ENCODE measurements around the gene CDHR3. TPM values are rescaled to one million over a fixed set of nuclear protein-coding genes. Genes with fewer than 3 reads are reported as not detected.

The CDHR3 gene
- total RNA-seq, 1 experiment from 2014 or later: 19.1 TPM

- Mint-ChIP-seq H3K9me3 (peaks cover 5% of the 10 kb centered on the region; the same call in 1 of the 2 replicates), H3K27me3 (ENCODE audit: low read depth) (no peaks in the 10 kb centered on the region), H3K4me3 (no peak overlapping the region), H3K4me1 (no peaks in the 10 kb centered on the region), H3K27ac (no peak overlapping the region), H3K36me3 (no peaks in the 10 kb centered on the region)
- TF ChIP-seq ATF2 (CRISPR knock-in tag; IDR thresholded peaks at IDR 0.05; ENCODE audit: borderline replicate concordance, low read depth): no peak
- no peak for TF ChIP-seq FOXP4 (CRISPR knock-in tag; IDR thresholded peaks at IDR 0.05)
- no peak for TF ChIP-seq GABPB1 (CRISPR knock-in tag; IDR thresholded peaks at IDR 0.05)
- no peak for TF ChIP-seq JUN (CRISPR knock-in tag; IDR thresholded peaks at IDR 0.05)
- DNase-seq (ENCODE audit: low spot score) (no peak), ATAC-seq (no peak; the same call in 1 of the 2 replicates)
- ChIA-PET CTCF (interaction anchor here (1.4 kb wide), 1 partner anchor 30 kb away, joined by 4 read pairs; no protein-coding TSS in a partner anchor), POLR2A (interaction anchor here (0.7 kb wide), 1 partner anchor 188 kb away, joined by 6 read pairs; no protein-coding TSS in a partner anchor)
These were observed 117.4 kb downstream of the CDHR3 start for GRCh38 chr7:106080300-106080987.

GRCh38 chr7:106082087-106082854 lies 119.2 kb downstream of the CDHR3 start:
- Mint-ChIP-seq H3K9me3 (peaks cover 5% of the 10 kb centered on the region; the same call in 1 of the 2 replicates), H3K27ac (no peak overlapping the region), H3K4me3 (no peak overlapping the region), H3K27me3 (ENCODE audit: low read depth) (no peaks in the 10 kb centered on the region), H3K36me3 (no peaks in the 10 kb centered on the region), H3K4me1 (no peaks in the 10 kb centered on the region)
- no peak for ATAC-seq
- no peak for DNase-seq (ENCODE audit: low spot score)
- CTCF ChIA-PET: interaction anchor here (0.7 to 0.9 kb wide), 2 partner anchors 40 to 1324 kb away, joined by 3 read pairs; no protein-coding TSS in a partner anchor
- POLR2A ChIA-PET: interaction anchor here (0.6 kb wide), 1 partner anchor 8 kb away, joined by 3 read pairs; no protein-coding TSS in a partner anchor
- TF ChIP-seq RELA (CRISPR knock-in tag; IDR thresholded peaks at IDR 0.05; ENCODE audit: borderline replicate concordance) (no peak), CTCF (IDR thresholded peaks at IDR 0.05) (no peak), ELF4 (CRISPR knock-in tag; IDR thresholded peaks at IDR 0.05; ENCODE audit: low read depth) (no peak), ATF6 (CRISPR knock-in tag; IDR thresholded peaks at IDR 0.05) (no peak), MAX (CRISPR knock-in tag; IDR thresholded peaks at IDR 0.05) (no peak)

Other genes with a start within 250 kb of the CDHR3 start
- 36.0 to 38.5 TPM (median 37.7 TPM) in 3 replicates for gene ATXN7L1, start 86.7 kb upstream of the CDHR3 start, total RNA-seq (2021)
- gene SYPL1, start 149.0 kb downstream of the CDHR3 start, total RNA-seq (2021): 48.5 to 54.8 TPM (median 49.6 TPM) in 3 replicates